Activated naive CD4-positive, alpha-beta T cell (primary cell): ENCODE data around the gene ISG20L2.

Experiments used
- DNase-seq, 4 experiments: peaks; one replicate each; lab custom pipeline; 2025; lab: John Stamatoyannopoulos, UW

ISG20L2 gene

DNA sequence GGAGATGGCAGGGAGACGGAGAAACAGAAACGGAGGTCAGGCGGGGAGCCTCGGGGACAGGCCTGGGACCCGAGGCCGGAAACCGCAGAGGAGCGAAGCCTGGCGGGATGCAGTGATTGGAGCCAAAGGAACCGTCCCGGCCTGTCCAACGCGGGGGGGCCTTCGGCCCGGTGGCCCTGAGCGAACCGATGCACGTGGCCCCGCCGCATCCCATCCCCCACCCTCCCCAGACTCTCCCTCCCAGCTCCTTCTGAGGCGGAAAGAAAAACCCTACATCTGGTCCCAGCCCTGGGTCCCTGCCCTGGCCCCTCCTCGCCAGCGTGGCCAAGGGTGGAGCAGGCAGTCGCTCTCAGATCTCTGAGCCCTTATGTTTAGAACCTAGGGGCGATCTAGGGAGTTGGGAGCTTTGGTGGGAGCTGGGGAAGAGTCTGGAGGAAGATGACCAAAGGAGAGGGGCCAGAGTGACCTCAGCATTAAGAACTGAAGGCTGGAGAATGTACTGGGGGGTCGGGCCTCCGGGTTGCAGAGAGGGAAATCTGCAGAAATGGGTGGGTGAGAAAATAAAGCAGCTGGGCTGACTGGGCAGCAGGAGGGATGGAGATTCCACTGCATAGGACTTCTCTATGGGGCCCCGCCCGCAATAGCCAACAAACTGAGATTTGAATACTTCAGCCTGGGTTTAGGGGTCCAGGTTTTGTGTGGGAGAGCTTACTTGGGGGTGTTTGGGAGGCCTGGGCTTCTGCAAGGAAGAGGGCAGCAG, 21.7 kb downstream of the ISG20L2 start:
- no peak for DNase-seq

DNA sequence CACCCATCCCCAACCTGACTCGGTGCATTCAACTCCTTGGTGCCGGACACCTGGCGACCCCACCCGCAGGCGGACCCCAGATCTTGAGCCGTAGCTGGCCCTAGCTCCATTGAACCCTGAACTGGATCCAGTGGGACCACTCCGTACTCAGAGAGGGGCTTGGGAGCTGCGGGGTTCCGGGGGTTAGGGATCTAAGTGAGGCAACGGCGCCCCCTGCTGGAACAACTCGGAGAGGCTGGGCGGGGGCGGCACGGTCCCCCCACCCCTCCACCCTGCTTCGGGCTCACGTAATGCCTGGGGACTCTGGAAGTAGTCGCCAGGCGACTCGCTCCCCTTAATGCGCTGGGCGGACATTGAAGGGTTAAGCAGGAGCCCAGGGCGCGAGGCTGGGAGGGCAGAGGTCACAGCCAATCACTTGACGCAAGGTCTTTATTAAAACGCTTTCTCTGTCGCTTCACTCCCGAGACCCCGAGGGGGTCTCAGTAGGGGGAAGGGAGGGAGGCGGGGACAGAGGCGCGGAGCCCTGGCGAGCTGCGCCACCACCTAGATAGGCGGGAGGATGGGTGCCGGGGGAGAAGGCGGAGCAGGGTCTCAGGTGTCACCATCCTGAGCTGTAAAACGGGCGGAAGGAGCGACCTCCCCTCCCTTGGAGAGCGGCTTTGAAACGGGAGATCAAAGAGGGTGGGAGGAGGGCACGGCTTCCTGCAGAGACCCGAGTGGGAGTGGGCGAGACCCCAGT, 22.5 kb downstream of the ISG20L2 start:
- peak; percentile 24 to 71 (median 54) for DNase-seq

- no peak for DNase-seq
These were observed 23.1 kb downstream of the ISG20L2 start, which contains the start of gene CRABP2 for GRCh38 chr1:156705321-156705917. TSS of gene CRABP2 (minus strand) at chr1:156705583. CDS start at chr1:156705446, 137 bp downstream.

DNA sequence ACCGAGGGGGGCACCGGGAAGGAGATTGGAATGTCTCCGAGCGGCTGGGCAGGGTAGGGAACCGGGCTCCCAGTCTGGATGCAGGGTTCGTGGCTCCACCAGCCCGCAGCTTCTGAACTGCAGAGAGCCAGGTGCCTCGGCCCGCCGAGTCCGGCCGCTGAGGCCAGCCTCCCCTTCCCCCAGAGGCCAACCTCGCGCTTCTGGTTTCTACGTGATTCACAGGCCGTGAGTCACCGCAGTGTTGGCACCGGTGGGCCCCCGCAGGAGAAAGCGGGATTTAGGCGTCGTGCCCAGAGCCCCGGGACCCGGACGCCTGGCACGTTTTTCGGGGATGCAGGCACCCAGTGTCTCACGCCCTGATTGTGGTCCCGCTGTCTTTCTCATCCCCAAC, 23.6 kb downstream of the ISG20L2 start:
- DNase-seq: no peak

- DNase-seq: no peak
These were observed 24.3 kb downstream of the ISG20L2 start for GRCh38 chr1:156704166-156704711.

DNA sequence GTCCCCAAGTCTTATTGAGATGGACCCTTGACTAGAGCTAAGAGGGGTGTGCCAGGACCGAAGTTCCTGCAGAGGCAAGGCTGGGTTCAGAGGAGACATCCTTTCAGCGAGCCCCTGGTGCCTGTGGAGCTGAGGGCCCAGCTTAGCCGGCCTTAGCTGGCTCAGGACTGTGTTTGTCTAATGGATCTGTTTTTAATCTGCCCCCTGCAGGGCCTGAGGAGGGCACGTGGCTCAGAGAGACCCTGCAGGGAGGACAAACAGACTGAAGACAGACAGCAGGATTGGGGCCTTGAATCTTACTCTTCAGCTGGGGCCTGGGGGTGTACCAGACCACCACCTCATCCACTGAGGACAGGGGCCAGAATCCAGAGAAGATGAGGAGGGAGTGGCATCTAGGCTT, 24.8 kb downstream of the ISG20L2 start:
- no peak for DNase-seq

DNA sequence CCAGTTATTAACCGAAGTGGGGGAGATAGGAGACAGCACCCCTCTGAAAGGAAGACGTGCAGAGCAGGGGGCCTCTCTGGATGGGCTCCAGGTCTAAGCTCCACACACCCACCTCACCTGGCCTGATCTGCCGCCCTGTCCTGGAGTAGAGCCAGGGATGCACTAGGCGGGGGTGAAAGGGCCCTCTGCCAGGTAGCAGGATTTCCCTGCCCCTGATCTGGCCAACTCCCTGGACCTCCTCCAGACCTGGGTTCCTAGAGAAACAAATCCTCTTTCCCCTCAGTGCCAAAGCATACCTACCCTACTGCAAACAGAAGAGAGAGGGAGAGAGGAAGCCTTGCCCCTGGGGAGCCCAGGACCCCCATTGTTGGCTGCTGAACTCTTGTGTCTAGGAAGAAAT, 25.2 kb downstream of the ISG20L2 start:
- DNase-seq: no peak

DNA sequence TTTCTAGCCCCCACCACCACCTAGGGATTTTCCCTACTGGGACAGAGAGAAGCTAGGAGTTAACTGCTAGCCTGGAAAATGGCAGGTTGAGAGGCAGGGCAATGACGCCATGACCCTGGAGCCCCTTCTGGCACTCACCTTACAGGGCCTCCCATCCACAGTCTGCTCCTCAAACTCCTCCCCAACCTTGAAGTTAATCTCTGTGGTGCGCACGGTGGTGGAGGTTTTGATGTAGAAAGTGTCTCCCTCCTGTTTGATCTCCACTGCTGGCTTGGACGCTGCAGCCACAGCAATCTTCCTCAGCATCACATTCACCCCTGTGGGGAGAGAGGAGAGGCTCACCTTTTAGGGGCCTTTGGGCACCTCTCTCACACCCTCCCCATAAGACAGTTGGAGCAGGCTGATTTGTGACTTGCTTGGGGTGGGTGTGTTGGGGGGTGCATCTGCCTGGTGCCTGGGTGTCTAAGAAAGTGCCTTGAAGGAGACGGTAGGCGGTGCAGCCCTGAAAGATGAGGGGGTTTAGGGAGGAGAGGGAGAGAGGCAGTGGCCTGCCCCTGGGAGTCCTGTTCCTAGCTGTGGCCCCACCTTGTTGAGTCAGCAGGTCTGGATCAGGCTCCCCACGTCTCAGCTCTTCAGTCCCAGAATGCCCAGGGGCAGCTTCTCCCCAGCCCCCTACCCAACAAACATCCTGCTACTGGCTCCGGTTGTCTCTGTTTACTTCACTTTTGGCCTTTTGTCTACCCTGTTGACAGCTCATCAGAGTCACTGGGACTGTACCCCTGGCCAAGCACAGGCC, 27.6 kb downstream of the ISG20L2 start:
- DNase-seq: no peak

DNA sequence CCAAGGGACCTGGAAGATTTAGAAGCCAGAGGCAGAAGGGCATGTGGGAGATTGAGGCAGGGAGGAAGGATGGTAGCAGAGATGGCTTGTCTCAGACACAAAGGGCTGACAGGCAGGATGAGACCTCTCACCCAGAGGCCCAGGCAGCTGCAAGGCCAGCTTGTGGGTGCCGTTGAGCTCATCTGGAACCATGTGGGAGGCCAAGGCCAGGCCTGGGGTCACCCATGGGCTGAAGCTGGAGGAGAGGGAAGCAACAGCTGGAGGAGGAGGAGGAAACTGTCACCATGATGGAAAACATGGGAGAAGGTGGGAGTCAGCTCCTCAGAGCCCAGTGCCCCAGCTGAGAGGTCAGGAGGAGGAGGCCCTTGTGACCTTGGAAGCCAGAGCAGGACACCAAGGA, 29.6 kb downstream of the ISG20L2 start:
- DNase-seq: no peak

DNA sequence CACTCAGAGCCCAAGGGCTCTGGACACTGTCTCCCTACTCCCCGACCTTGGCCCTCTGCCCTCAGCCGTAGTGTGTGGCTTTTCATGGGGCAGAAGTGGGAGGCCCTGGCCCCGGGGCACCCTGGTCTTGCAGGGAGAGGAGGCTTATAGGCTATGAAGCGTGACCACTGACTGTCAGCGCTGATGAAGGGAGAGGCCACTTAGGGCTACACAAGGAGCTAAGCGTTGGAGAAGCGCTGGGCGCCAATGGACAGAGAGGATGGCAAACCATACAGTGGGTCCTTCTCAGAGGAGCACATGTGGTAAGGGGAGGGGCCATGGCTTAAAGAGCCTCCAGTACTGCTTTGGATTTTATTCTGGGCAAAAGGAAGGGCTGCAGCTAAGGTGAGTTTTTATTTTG, 31.1 kb downstream of the ISG20L2 start:
- DNase-seq: no peak

GRCh38 chr1:156696755-156697154, 31.8 kb downstream of the ISG20L2 start:
- DNase-seq: no peak

DNA sequence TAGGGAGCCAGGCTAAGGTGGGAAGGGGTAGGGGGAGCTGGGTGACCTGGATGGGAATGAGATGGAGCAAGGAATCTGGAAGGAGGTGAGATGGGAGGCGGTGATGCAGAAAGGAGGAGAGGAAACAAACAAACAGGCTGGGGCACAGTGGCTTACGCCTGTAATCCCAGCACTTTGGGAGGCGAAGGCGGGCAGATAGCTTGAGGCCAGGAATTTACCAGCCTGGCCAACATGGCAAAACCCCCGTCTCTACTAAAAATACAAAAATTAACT, 33.9 kb downstream of the ISG20L2 start:
- DNase-seq: no peak

DNA sequence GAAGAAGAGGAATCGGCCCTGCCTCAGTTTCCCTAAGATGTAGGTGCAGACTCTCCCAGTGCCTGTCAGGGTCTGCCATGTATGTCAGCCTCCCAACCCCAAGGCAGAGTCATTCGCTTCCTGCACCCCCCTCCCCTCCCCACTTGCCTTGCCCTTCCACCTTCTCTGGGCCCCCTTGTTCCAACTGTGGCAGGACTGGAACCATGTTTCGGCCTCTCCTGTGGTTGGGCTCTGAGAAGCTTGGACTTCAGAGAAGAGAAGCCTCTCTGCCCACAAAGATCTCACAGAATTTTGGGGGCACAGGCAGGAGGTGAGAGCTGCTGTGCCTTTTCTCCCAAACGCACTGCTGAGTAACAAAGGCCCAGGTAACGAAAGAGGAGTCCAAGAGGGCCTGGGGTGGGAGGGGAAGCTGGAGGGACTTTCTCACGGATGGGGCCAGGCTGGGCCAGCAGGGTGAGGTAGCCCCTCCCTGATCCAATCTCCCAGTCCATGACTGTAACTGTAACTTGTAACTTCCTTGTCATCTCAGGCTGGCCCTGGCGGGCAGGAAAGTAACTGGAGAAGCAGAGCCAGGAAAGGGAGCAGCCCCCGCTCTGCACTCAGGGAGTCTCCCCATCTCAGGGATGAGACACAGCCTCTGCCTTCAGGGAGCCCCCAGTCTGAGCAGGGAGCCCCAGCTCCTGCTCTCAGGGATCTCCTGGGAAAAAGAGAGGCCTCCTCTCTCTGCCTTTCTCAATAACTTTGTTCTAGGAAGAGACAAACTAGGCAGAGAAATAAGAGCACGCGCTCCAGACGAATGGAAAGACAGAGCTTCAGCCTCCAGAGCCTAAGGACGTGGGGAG, 34.5 kb downstream of the ISG20L2 start:
- no peak for DNase-seq

DNA sequence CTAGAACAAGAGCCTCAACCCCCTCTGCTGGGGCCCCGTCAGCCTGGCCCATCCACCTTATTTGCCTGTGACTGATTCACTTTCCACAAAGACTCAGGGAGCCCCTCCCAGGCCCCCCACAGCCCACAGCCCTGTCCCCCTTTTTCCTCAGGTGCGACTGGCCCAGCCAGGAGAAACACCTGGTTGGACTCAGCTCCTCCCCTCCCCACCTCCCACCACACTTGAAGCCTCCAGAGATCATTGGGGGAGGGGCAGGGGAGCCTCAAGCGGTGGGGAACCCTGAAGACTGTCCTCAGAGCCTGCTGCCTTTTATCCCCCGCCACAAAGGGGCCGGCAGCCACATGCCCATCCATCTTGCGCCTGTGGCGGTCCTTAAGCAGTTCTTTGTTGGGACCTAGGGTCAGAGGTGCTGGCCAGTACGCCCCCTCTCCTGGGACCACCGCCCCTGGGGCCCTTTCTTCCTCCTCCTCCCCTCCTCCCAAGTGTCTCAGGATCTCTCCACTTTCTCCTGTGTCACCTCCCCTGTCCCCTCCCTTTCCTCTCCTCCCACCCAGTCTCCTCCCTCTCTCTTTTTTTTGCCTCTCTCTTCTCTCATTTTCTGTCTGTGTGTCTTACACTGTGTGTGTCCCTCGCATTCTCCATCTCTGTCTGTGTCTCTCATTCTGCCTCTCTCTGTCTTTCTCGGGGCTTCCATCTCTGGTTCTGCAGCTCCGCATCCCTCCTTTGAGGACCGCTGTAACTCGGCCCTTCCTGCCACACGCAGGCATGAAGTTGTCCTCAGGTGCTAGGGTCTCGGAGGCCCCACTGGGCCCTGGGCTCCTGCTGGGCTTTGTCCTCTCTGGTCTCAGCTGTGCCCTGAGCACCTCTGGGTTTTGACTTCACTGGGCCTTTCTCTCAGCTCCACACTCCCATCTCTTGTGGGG, 35.4 kb downstream of the ISG20L2 start:
- no peak for DNase-seq

- no peak for DNase-seq
These were observed 36.1 kb downstream of the ISG20L2 start for GRCh38 chr1:156692441-156692924.

GRCh38 chr1:156691665-156692440, 36.7 kb downstream of the ISG20L2 start:
- DNase-seq: no peak

GRCh38 chr1:156691191-156691590, 37.4 kb downstream of the ISG20L2 start:
- DNase-seq: no peak

GRCh38 chr1:156690675-156691036, 37.9 kb downstream of the ISG20L2 start:
- DNase-seq: no peak

DNA sequence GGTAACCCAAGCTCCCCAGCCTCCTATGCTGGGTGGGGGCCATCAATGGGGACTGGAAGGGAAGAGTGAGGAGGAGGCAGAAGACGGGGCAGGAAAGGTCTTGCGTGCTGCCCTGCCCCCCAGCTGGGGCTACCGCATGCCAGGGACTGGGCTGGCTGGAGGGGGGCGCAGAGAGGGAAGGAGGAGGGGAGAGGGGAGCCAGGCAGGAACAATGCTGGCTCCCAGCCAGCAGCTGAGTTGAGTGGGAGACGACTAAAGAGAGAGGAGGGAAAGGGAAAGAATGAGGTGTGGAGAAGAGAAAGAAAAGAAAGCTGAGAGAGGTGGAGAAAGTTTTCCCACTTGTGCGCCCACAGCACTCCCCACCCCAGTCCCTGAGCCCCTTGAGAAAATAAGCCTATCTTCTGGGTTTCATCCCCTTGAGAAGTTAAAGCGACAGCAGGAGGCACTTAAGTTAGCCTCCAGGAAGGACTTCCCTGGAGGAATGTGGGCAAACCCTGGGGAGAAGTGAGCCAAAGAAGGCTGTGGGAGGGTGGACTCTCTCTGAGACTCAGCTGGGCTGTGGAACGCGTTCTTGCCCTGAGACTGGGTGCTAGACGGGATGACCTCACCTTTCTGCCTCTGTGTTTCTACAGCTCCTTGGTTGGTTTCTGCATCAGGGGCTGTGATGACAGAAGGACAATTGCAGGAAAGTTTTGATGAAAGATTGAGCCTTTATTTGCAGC, 38.5 kb downstream of the ISG20L2 start:
- no peak for DNase-seq
